22Rv1 (cell line): ENCODE measurements around the gene CRYM.

Experiments used
- ZFX ChIP-seq: fragments of 450-650 bp; IDR thresholded peaks from 2 replicates; pipeline ENCODE4 v1.6.1; 2017; ENCODE audit warnings: antibody characterized with exemption, borderline replicate concordance
- TF ChIP-seq, protein P1 (sequence below): fragments of 450-650 bp; IDR thresholded peaks from 2 replicates; pipeline ENCODE4 v1.5.1; 2017; ENCODE audit warnings: mild to moderate bottlenecking

DNA sequence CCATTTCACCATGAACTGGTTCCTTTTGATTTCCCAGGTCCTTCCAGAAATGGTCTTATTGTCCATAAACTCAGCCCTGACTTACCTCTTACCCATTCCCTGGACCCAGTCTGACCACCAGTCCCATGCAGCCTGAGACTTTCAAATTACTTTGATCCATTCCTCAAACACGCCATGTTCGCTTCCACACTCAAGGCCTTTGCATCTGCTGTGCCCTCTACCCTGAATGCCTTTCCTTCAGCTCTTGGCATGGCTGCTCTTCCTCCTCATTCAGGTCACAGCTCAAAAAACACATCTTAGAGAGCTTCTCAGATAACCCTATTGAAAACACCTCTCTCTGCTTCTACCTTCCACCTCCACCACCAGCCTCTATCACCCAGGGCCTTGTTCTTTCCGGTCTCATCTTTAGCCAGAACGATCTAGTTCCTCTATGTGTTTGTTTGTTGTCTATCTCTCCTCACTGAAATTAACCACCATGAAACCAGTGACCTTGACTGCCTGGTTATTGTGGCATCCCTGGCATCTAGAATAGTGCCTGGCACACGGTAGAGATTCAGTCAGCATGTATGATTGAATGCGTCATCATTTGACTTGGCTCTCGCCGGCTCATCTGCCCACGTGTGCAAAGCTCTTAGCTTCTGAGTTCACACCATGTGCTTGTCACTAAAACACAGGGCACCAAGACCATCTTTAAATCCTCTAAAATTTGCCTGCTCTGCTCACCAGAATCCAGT is 12.8 kb downstream of the CRYM start:
- TF ChIP-seq, protein P1, sequence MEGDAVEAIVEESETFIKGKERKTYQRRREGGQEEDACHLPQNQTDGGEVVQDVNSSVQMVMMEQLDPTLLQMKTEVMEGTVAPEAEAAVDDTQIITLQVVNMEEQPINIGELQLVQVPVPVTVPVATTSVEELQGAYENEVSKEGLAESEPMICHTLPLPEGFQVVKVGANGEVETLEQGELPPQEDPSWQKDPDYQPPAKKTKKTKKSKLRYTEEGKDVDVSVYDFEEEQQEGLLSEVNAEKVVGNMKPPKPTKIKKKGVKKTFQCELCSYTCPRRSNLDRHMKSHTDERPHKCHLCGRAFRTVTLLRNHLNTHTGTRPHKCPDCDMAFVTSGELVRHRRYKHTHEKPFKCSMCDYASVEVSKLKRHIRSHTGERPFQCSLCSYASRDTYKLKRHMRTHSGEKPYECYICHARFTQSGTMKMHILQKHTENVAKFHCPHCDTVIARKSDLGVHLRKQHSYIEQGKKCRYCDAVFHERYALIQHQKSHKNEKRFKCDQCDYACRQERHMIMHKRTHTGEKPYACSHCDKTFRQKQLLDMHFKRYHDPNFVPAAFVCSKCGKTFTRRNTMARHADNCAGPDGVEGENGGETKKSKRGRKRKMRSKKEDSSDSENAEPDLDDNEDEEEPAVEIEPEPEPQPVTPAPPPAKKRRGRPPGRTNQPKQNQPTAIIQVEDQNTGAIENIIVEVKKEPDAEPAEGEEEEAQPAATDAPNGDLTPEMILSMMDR = no peak
- TF ChIP-seq ZFX = no peak
